Testis (tissue), 2 donors: ENCODE measurements around the gene KDM5B.

Source experiments
- CTCF ChIP-seq, 3 experiments: fragments of 450-650 bp in 2 of 3; fragments of 200-600 bp in 1 of 3; sonication (generic) in 1 of 3; IDR thresholded peaks; one replicate each; pipeline ENCODE4 v1.5.1; 2016 to 2019; ENCODE audit warnings: antibody characterized with exemption in 3 of 3, mild to moderate bottlenecking in 2 of 3, moderate library complexity in 1 of 3
- POLR2A ChIP-seq: fragments of 450-650 bp; IDR thresholded peaks from one replicate; pipeline ENCODE4 v1.6.1; 2017; ENCODE audit warnings: antibody characterized with exemption, mild to moderate bottlenecking, moderate library complexity

- TF ChIP-seq CTCF (IDR thresholded peaks at IDR 0.05) (no peak), POLR2A (no peak)
Observed at GRCh38 chr1:202698276-202698675, 109.9 kb downstream of the KDM5B start.
